Measurements from ENCODE around the gene HMX1. TPM values are rescaled to one million over a fixed set of nuclear protein-coding genes. Genes with fewer than 3 reads are reported as not detected.

Gene HMX1
- total RNA-seq, 4 donors from 2014 or later: 2.6 TPM; not detected in 3

DNA sequence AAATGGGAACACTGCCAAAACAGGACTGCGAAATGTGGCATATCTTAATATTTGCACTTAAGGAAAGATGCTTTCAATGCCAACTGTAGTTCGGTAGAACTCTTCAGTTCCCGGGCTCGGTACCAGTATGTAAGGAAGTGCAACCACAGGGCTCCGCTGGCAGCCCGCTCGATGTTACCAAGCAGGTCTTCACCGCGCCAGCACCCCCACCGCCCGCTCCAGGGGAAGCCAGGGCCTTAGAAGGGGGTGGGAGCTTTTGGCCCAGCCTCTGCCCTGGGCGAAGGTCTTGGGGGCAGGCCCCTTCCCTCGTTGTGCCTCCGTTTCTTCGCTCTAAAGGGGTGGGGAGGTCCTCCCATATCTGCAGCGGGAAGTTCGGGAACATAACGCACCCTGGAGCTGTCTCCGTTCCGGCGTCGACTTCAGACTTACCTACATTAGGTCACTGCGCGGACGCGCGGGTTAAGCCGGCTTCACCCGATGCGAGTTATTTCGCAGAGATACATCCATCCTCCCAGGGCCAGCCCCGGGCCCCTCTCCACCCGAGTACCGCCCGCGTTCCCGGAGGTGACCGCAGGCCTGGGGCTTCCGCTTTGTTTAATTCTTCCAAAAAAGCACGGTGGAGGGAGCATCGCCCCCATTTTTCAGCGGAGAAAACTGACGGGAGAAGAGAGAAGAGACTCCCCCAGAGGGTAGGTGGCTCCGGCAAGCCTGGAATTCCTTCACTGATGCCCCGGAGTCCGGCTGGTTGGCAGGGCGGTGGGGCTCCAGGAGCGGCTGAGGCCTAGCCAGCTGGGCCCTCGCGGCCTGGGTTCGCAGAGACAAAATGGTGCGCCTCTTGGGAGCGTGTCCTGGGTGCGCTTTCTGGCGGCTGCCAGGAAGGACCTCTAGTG lies 1.0 kb upstream of the HMX1 start:
- H3K9me3 ChIP-seq: no peaks in the 10 kb centered on the region
- no peak for DNase-seq
- no peak overlapping the region for H3K4me3 ChIP-seq (replicated peaks in 1 of 3)
- TF ChIP-seq CTCF (IDR thresholded peaks at IDR 0.05): no peak
- TF ChIP-seq POLR2A (IDR thresholded peaks at IDR 0.05): no peak
- 1 to 2% methylated on average over 12 to 41 of the region's 55 CpGs for WGBS, 2 donors
- H3K27ac ChIP-seq: no peak overlapping the region
- H3K4me1 ChIP-seq: no peaks in the 10 kb centered on the region
- H3K27me3 ChIP-seq: peaks cover 16% of the 10 kb centered on the region
- no peaks in the 10 kb centered on the region for H3K36me3 ChIP-seq
- intact Hi-C loops (cut with DNase I): no loop called here

- no peaks in the 10 kb centered on the region for H3K9me3 ChIP-seq
- no peaks in the 10 kb centered on the region for H3K4me1 ChIP-seq
- no peak for DNase-seq
- peaks cover 13% of the 10 kb centered on the region for H3K27me3 ChIP-seq
- H3K27ac ChIP-seq: no peak overlapping the region
- 2 to 3% methylated on average over 16 to 22 of the region's 52 CpGs for WGBS, 2 donors
- TF ChIP-seq CTCF (IDR thresholded peaks at IDR 0.05) (no peak), POLR2A (IDR thresholded peaks at IDR 0.05) (no peak)
- H3K4me3 ChIP-seq (replicated peaks in 1 of 3): no peak overlapping the region
- intact Hi-C loops (cut with DNase I): no loop called here
- no peaks in the 10 kb centered on the region for H3K36me3 ChIP-seq
Measured at GRCh38 chr4:8870647-8871416, 807 bp downstream of the HMX1 start.

DNA sequence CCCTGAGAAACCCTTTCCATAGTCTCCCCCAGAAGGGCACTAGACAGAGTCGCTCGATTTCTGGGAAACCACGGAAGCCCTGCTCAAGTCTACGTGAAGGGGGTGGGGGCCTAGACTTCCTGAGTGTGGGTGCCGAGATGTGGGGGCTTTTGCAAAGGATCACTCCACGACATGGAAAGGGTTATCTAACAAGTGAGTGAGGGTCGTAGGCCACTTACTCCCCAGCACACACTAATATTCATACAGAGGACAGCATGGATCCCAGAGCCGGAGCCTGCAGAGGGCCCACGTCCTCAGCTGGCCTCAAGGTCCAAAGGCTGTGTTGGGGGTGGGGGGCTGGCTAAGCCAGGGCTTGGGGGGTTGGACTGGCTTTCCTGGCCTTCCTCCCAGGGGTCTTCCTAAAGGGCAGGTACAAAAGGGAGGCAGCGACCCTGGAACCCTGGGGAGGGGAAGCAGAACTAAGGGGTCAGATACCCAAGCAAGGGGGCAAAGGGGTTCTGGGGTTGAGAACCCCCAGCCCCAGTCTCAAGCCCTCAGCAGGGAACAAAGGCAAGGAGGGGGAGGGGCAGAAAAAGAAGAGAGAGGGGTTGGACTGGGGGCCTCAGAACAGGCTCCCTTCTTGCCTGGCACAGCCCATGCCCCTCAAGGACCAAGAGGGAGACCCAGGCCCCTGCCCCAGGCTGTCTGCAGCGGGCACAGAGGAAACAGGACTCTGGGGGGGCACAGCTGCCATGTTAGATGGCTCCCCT lies 1.6 kb downstream of the HMX1 start:
- no peak for DNase-seq
- no peaks in the 10 kb centered on the region for H3K36me3 ChIP-seq
- H3K27ac ChIP-seq: no peak overlapping the region
- peaks cover 13% of the 10 kb centered on the region for H3K27me3 ChIP-seq
- H3K9me3 ChIP-seq: no peaks in the 10 kb centered on the region
- H3K4me3 ChIP-seq (replicated peaks in 1 of 3): no peak overlapping the region
- intact Hi-C loops (cut with DNase I): no loop called here
- WGBS, 2 donors: 6 to 17% methylated on average over 8 to 11 of the region's 11 CpGs
- H3K4me1 ChIP-seq: no peaks in the 10 kb centered on the region
- TF ChIP-seq POLR2A (IDR thresholded peaks at IDR 0.05): no peak
- no peak for TF ChIP-seq CTCF (IDR thresholded peaks at IDR 0.05)

DNA sequence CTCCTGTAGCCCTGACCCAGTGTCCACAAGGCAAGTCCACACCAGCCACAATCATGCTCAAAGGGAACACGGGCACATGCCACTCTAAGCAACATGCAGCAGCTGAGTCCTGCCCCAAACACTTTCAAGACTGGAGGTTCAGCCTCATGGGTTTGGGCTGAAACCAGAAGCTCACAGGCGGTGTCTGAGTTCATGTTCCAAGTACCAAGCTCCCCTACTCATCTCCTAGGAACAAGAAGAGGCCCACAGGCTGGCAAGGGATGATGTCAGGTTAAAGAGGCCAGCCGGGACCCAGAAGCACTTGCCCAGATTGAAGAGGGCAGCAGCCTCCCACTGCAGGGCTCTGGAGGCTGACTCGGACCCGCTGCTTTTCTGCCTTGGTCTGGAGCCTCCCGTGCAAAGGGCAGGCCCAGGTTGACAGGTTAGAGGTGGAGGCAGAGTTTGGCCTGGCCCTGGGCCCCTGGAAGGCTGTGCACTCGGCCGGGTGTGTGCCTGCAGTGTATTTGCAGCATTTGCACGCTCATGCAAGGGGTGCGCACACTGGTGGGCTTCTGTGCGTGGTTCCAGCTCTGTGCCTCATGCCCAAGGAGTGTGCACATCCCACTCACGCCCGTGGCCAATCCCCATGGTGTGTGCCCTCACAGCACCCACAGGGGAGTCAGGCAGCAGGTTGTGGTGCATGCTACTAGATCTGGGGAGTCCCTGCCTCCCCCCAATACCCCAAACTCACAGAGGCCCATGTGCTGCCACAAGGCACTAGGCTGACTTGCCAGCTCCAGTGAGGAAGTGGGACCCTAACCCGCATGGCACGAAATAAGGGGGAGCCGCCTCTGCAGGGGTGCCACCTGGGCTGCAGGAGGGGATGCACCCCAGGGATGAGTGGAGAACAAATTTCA lies 2.4 kb downstream of the HMX1 start:
- WGBS, 2 donors: 16 to 29% methylated on average over 3 to 16 of the region's 16 CpGs
- Histone ChIP-seq H3K27me3 (peaks cover 13% of the 10 kb centered on the region), H3K27ac (no peak overlapping the region), H3K4me3 (replicated peaks in 1 of 3) (no peak overlapping the region), H3K9me3 (no peaks in the 10 kb centered on the region), H3K36me3 (no peaks in the 10 kb centered on the region), H3K4me1 (no peaks in the 10 kb centered on the region)
- no peak for TF ChIP-seq CTCF (IDR thresholded peaks at IDR 0.05)
- intact Hi-C loops (cut with DNase I): no loop called here
- no peak for DNase-seq

Measured in thyroid gland (tissue), 4 donors.